Cerebellar nuclear complex (tissue), 1 donor: ENCODE results near the gene SASH1.
"Not testable (repeated sequence)": the region's sequence is repeated elsewhere in the genome, so short reads cannot be mapped to it uniquely, and the experiment has no call there.

Experiments used
- DNase-seq, 2 experiments: peaks; one replicate each; lab custom pipeline; 2025; lab: John Stamatoyannopoulos, UW

SASH1 gene

GRCh38 chr6:148365041-148365440 lies 22.4 kb downstream of the SASH1 start:
- DNase-seq: no peak

GRCh38 chr6:148367411-148368024 lies 24.9 kb downstream of the SASH1 start:
- no peak for DNase-seq

- no peak for DNase-seq
Observed at GRCh38 chr6:148370176-148370575, 27.5 kb downstream of the SASH1 start.

- DNase-seq: no peak
Observed at GRCh38 chr6:148374040-148374774, 31.6 kb downstream of the SASH1 start.

GRCh38 chr6:148375401-148375800 lies 32.8 kb downstream of the SASH1 start:
- DNase-seq: no peak

- no peak for DNase-seq
Observed at GRCh38 chr6:148379481-148379880, 36.8 kb downstream of the SASH1 start.

GRCh38 chr6:148379966-148380713 lies 37.5 kb downstream of the SASH1 start:
- no peak for DNase-seq

GRCh38 chr6:148382051-148382450 lies 39.4 kb downstream of the SASH1 start:
- DNase-seq: not testable (repeated sequence)

GRCh38 chr6:148382861-148383260 lies 40.2 kb downstream of the SASH1 start:
- DNase-seq: no peak

GRCh38 chr6:148383658-148384368 lies 41.2 kb downstream of the SASH1 start:
- no peak for DNase-seq

GRCh38 chr6:148385379-148385778 lies 42.7 kb downstream of the SASH1 start:
- no peak for DNase-seq

GRCh38 chr6:148388521-148388920 lies 45.9 kb downstream of the SASH1 start:
- no peak for DNase-seq

GRCh38 chr6:148389086-148389485 lies 46.4 kb downstream of the SASH1 start:
- no peak for DNase-seq

- no peak for DNase-seq
Observed at GRCh38 chr6:148389917-148390316, 47.3 kb downstream of the SASH1 start.

GRCh38 chr6:148392127-148392526 lies 49.5 kb downstream of the SASH1 start:
- not testable (repeated sequence) for DNase-seq

- DNase-seq: no peak
Observed at GRCh38 chr6:148392671-148393070, 50.0 kb downstream of the SASH1 start.

- no peak for DNase-seq
Observed at GRCh38 chr6:148395583-148396101, 53.0 kb downstream of the SASH1 start.

- no peak for DNase-seq
Observed at GRCh38 chr6:148396411-148396810, 53.8 kb downstream of the SASH1 start.

GRCh38 chr6:148396926-148397325 lies 54.3 kb downstream of the SASH1 start:
- DNase-seq: no peak

GRCh38 chr6:148398244-148398643 lies 55.6 kb downstream of the SASH1 start:
- no peak for DNase-seq

GRCh38 chr6:148398678-148399077 lies 56.0 kb downstream of the SASH1 start:
- no peak for DNase-seq

- no peak for DNase-seq
Observed at GRCh38 chr6:148401571-148401970, 58.9 kb downstream of the SASH1 start.
